Astrocyte (in vitro differentiated cells and primary cell): ENCODE results near the gene CNPY4.

Source experiments
- CTCF ChIP-seq: IDR thresholded peaks from 2 replicates; pipeline ENCODE4 v1.5.1; 2011; ENCODE audit warnings: low read depth, mild to moderate bottlenecking, inconsistent platforms, low read length, moderate library complexity; ENCODE audit not compliant: insufficient read depth
- EZH2 ChIP-seq: IDR thresholded peaks from 2 replicates; pipeline ENCODE4 v1.6.1; 2012; ENCODE audit warnings: mild to moderate bottlenecking, low read length, inconsistent platforms; ENCODE audit not compliant: insufficient read depth

DNA sequence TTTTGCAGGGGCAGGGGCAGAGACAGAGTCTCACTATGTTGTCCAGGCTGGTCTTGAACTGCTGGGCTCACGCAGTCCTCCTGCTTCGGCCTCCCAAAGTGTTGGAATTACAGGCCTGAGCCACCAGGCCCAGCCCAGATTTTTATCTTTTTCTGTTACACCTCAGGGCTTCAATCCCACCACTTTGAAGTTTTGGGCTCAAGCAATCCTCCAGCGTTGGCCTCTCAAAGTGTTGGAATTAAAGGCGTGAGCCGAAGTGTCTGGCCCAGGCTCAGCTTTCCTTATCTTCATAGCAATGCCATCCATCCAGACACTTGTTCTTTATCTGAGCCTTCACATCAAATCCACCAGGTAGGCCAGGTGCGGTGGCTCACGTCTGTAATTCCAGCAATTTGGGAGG, 4.4 kb upstream of the CNPY4 start:
- no peak for TF ChIP-seq CTCF
- no peak for TF ChIP-seq EZH2
